HG02678 (cell line): ENCODE data around the gene MXRA5.
"Not testable (repeated sequence)": the region's sequence is repeated elsewhere in the genome, so short reads cannot be mapped to it uniquely, and the experiment has no call there.

Experiments
- ATAC-seq: cut with Tn5 transposase; IDR thresholded peaks from one replicate; pipeline ENCODE4 v1.9.1; 2021; ENCODE audit warnings: mild to moderate bottlenecking, moderate library complexity; ENCODE audit not compliant: unreplicated experiment

MXRA5 gene, protein sequence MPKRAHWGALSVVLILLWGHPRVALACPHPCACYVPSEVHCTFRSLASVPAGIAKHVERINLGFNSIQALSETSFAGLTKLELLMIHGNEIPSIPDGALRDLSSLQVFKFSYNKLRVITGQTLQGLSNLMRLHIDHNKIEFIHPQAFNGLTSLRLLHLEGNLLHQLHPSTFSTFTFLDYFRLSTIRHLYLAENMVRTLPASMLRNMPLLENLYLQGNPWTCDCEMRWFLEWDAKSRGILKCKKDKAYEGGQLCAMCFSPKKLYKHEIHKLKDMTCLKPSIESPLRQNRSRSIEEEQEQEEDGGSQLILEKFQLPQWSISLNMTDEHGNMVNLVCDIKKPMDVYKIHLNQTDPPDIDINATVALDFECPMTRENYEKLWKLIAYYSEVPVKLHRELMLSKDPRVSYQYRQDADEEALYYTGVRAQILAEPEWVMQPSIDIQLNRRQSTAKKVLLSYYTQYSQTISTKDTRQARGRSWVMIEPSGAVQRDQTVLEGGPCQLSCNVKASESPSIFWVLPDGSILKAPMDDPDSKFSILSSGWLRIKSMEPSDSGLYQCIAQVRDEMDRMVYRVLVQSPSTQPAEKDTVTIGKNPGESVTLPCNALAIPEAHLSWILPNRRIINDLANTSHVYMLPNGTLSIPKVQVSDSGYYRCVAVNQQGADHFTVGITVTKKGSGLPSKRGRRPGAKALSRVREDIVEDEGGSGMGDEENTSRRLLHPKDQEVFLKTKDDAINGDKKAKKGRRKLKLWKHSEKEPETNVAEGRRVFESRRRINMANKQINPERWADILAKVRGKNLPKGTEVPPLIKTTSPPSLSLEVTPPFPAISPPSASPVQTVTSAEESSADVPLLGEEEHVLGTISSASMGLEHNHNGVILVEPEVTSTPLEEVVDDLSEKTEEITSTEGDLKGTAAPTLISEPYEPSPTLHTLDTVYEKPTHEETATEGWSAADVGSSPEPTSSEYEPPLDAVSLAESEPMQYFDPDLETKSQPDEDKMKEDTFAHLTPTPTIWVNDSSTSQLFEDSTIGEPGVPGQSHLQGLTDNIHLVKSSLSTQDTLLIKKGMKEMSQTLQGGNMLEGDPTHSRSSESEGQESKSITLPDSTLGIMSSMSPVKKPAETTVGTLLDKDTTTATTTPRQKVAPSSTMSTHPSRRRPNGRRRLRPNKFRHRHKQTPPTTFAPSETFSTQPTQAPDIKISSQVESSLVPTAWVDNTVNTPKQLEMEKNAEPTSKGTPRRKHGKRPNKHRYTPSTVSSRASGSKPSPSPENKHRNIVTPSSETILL (N-terminal part only)

DNA sequence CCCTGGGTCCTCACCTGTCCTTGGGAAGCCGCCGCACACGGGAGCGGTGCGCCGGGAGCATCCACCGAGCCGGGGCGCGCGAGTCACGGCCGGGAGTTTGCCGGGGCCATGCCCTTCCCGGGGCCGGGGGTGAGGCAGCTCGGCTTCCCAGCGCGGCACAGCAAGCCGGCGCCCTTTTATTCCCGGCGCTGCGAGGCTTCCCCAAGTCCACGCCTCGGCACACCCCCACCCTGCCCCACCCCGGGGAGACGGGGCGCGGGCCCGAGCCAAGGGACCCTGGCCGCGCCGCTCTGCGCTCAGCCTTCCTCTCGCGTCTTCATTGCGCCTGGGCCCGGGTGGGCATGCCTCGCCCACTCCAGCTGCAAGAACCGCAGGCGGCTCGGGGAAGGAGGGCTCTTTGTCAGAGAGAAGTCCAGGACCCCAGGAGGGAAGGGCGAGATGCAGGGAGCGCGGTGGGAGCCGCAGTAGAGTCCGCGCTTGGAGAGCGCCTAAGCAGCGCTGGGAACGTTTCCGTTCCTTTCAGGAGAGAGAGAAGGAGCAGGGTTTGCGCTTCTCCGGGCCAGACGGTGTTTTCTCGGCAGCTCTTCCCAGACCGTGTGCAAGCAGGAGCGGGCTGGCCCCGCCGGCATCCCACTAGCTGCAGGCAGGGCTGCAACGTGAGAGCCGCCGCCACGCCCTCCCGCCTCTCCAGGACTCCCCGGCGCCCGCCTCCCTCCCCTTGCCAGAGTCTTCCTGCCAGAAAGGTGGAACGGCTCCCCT, at the start of gene MXRA5:
MXRA5 (minus strand) TSS at position 152 of the 759 bp plus-strand sequence. CDS start 2,819 bp downstream, outside the sequence.
- no peak for ATAC-seq

DNA sequence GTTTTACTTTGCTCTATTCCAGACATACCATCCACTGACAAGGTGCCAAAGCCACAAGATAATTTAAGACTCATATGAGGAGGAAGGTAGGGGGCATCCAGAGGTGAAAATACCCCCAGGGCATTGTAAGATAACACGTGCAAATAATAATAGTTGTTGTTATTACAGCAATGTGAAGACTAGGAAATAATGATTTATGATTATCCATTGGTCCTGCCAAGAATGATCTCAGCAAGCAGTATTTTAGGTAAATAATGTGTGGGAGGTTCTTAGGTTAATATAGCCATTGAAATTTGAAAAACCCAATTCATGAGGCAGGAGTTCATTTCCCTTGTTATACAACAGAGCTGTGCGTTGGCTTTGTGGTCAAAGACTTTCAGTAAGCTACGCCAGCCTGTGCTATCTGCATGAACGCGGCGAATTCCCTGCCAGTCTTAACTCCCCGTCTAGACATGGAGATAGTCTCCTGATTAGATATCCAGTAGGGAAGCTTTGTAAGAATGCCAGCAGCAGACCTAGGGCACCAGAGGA, 47.2 kb upstream of the MXRA5 start:
- no peak for ATAC-seq

DNA sequence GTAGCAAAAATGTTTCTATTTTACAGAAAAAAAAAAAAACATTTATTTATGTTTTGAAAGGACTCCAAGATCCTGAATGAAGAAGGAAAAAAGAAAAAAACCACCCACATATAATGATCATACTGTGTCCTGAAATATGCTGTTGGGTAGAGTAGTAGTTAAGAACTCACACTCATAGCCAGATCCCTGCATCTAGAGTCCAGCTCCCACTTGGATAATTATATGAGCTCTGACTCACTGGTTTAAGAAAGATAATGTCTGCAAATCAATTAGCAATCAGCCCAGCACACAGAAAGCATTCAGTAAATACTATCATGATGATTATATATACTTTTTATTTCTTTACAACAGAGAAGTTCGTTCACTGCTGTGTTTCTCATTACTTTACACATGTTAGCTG, 46.7 kb upstream of the MXRA5 start:
- no peak for ATAC-seq

DNA sequence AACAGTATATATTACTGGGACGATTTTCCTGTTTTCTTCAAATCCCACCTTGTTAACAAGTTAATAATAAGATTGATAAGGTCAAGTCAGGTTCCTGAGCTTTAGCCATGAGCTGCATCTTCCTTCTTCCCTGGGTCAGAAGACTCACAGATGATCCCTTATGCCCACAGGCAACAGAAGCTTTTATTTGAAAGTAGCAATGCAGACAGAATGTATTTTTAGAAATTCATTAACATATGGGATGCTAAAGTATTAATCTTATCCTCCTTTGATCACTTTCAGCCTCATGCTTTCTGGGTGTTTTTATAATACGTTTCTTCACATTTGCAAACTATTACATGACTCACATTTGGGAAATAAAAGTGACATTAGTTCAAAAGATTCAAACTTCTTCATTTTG, 42.0 kb upstream of the MXRA5 start:
- ATAC-seq = no peak

DNA sequence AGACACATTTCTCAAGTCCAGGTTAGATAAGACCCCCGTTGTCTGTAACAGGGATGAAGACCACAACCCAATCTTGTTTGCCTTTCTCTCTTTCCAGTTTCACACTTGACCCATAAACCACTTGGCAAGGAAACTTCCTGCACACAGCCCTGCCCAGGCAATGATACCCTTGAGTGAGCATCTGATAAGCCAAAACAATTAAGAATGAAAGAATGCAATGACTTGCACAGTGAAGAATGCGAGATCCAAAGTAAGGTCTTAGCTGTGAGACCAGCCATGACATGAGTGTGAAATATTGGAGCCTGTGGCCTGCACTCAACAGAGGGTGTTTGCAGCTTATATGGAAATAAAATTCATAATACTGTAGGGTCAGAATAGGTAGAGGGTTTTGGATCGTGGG, 37.9 kb upstream of the MXRA5 start:
- ATAC-seq = no peak

DNA sequence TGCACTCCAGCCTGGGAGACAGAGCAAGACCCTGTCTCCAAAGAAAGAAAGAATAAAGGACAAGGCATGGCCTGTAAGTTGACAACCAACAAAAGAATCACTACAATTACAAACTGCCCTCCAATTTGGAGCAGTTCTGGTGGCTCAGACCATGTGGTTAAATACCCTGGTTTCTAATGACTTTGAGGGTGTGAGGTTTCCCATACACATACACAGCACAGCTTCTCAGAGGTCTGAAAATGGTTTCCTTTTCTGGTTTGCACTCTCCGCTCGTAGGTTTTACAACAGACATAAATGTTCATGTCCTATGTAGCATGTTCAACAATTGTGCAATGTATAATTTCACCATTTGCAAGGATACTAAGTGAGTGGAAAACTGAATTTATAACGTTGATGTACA, 34.2 kb upstream of the MXRA5 start:
- no peak for ATAC-seq

DNA sequence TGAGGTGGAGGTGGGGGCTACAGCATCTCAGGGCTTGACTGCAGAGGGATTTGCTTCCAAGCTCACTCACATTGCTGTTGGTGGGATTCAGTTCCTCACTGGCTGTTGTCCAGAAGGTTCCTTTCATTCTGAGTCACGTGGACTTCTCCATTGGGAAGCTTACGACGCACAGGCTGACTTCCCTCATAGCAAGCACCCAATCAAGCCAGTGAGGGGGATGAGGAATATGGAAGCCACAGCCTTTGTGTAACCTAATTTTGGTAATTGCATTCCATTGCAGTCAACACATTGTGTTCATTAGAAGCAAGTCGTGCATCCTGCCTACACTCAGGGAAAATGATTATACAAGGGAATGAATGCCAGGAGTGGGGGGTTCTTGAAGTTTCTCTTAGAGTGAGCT, 32.7 kb upstream of the MXRA5 start:
- ATAC-seq = no peak

DNA sequence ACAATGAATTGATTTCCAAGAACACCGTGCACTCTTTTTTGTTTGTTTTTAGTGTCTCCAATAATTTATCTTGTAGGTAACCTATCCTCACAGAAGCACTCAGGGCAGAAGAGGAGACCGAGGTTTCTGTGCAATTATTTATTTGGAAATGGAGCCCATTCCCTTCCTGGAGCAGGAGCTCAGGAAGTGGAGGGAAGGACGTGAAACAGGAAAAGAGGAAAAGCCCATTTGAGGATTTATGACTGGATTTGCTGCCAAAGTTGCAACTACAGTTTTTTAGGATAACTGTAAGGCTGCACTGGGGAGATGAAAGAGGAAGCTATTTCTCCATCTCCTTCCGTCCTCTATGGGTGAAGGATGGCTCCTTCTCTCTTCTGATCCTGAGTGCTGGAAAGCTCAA, 31.7 kb upstream of the MXRA5 start:
- ATAC-seq = no peak

DNA sequence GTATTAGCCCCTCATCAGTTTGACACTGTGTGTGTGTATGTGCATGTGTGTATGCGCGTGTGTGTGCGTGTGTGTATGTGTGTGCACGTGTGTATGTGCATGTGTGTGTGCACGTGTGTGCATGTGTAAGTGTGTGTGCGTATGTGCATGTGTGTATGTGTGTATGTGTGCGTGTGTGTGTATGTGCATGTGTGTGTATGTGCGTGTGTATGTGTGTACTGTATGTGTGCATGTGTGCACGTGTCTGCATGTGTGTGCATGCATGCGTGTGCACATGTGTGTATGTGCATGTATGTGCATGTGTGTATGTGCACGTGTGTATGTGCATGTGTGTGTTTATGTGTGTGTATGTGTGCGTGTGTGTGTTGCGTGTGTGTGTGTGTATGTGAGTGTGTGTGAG, 31.1 kb upstream of the MXRA5 start:
- no peak for ATAC-seq

DNA sequence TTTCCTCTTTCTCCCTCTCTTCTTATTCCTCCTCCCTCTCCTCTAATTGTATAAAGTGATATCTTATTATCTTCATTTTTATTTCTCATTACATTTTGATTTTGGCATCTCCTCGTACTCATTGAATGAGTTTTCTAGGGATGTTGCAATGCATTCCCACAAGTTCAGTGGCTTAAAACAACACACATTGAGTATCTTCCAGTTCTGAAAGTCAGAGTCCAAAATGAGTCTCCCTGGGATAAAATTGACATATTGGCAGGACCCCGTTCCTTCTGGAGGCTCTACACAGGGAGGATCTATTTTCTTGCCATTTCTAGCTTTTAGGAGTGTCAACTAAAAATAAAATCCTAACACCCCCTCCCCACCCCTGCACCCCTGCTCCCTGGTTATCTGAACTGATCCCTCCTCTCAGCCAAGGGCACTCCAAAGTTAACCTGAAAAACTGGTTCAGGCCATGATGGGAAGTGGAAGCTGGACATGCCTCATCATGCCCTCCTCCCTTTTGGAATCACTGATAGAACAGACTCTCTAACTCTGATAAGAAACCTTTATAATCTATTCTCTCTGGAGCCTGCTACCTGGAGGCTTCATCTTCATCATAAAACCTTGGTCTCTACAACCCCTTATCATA, 29.5 kb upstream of the MXRA5 start:
- not testable (repeated sequence) for ATAC-seq

DNA sequence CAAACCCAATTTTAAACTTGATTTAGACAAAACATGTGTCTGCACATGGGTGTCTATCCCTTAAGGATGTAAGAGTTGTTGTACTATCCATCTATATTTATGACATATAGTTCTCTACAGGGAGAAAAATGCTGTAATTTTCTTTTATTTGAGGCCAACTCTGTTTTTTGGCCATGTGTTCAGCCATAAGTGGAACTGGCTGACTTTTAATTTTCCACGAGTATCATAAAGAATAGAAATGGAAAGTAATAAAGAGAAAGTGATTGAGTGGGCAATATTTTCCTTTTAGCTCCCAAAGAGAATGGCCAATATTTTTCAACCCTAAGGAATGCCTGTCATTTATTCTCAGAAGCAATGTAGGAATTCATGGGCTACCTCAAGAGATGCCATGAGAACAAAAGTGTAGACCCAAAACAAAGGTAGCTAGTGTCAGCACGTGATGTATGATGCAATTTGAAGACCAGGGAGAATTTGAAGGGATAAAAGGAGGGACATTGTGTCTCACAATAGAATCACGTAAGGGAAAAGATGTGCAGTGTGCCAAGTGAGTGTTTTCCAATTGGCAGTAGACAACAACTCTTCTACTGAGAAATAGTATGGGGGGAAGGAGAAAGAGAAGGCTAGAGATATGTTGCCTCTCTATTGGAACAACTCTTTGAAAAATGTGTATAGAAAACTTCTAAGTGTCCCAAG, 27.8 kb upstream of the MXRA5 start:
- ATAC-seq = no peak

DNA sequence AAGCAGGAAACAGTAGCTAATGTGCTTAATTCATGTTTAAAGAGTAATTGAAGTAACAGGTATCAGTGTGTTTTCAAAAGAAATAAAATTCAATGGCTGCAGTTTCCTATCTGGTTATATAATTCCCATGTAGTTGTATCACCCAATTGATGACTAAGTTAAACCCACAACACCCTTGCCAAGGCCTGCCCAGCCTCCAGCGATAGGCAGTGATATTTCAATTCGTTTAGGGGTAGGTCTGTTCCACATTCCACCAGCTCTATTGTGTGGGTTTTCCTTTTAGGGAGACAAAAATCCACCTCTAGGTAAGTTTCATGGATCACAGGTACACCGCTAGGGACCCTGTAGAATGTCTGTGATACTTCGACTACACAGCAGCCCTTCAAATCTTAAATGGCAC, 24.7 kb upstream of the MXRA5 start:
- ATAC-seq = no peak

DNA sequence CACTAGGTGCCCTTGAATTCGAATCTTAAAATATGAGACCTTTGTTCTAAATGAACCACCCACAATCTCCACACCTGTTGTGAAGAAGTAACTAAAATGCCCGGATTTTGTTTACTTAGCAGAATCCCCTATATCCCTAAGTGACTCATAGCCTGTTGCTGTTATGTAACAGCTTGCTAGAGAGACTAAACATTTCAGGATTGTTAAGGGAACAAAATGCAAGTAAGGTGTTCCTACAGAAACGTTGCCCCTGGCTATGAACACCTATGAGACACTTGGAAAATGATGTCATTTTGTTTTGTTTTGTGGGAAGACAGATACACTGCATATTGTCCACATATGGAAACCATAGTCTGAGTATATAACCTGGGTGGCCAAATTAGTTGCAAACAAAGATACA, 24.2 kb upstream of the MXRA5 start:
- ATAC-seq = no peak

DNA sequence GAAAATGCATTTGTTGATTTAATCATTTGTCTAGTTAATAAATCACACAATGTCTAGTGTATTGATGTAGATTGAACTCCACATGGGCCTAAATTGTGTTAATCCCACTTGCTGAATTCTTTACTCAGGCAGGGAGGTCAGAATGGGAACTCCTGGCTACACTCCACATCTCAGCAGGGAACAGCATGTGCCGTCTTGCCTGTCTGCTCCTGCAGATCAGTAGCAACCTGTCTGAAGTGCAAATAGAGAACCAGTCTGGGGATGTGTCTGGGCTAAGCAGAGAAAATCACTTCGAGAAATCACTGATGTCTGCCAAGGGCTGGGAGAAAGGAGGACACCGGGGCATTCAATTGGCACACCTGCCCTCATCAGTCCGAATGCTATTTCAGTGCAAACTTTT, 16.5 kb upstream of the MXRA5 start:
- no peak for ATAC-seq

DNA sequence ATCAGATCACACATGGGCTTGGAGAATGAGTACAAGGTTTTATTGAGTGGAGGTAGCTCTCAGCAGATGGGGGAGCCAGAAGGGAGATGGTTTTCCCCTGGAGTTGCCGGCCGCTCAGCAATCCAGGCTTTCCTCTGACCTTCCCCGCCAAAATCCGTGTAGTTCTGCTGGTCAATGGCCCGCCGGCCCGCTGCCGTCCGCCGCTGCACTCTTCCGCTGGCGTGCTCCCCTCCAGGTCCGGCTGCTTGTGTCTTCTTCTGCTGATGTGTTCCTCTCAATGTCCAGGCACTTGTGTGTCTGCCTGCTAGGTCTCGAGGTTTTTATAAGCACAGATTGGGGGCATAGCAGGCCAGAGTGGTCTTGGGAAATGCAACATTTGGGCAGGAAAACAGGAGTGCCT, 14.4 kb upstream of the MXRA5 start:
- no peak for ATAC-seq

DNA sequence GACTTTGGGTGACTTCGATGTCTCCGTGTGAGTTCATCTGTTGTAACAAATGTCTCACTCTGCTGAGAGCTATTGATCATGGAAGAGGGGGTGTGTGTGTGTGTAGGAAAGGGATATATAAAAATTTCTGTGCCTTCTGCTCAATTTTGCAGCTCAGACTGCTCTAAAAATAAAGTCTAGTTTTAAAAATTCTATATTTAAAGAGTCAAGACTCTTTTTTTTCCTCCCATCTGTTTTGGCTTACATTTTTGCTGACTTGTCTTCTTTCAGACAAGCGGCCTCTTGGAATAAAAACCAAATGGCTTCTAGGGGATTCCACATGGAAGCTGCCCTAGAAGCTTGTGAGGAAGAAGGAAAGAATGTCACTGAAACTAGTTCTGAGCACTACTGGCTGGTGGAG, 6.3 kb upstream of the MXRA5 start:
- ATAC-seq = not testable (repeated sequence)

DNA sequence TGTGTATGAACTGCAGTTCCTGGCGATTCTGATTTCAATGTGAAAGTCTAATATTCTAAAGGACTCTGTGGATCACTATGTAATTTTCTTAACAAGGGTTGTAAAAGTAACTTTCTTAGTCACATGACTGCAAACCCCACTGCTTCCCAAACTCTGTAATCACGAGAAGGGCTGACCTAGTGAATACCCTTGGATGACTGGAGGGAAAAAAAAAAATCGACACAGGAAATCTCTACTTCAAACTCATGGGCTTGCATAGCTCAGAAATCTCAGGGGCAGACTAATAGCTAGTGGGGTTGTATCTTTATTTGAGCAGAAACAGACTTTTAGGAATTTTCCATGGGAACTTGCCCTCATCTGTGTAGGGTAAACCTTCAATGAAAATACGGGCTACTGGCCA, 4.8 kb upstream of the MXRA5 start:
- no peak for ATAC-seq

DNA sequence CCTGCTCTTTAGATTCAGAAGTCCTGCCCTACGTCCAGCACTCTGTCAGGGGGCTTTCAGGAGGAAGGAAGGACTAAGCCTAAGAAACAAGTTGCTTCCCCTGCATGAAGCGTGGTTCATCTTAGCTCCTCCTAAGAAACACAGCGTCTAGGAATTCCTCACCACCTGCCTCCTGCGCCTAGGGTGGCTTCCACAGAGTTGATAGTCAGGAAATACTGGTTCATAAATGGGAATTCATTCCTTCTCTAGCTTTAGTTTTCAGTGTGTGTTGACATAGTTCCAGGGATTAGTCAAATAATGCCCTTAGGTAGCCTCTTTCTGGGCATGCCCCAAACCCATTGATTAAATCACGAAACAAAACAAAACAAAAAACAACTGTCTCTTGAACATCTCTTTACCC, 1.7 kb upstream of the MXRA5 start:
- ATAC-seq = no peak
